Panc1 (cell line): ENCODE results near the gene DISP1. TPM values are rescaled to one million over a fixed set of nuclear protein-coding genes. Genes with fewer than 3 reads are reported as not detected.
A peak's percentile ranks its signal among the peaks of the same experiment; 100 is the strongest.

Source experiments
- ATAC-seq: fragments of 200-7000 bp; cut with Tn5 transposase; 2 replicates; pipeline ENCODE4 v1.9.1; 2020; ENCODE audit warnings: mild to moderate bottlenecking, moderate library complexity
- BruUV-seq: library from RNA; stranded (reverse); fragments of 400-500 nt; replicated peaks from 2 replicates; lab custom pipeline; 2021; lab: Mats Ljungman, UMichigan
- CTCF ChIA-PET: fragments of 300-600 bp; sonication (Branson Sonifier 250); formaldehyde crosslinking; loops from one replicate; lab custom pipeline; 2022; ENCODE audit warnings: antibody characterized with exemption; lab: Charles Lee
- POLR2A ChIA-PET: fragments of 300-600 bp; sonication (Branson Sonifier 250); formaldehyde crosslinking; loops from one replicate; lab custom pipeline; 2022; ENCODE audit warnings: antibody characterized with exemption; lab: Charles Lee
- DNase-seq: peaks from one replicate; pipeline ENCODE4 v3.0.0-alpha.2; 2010; ENCODE audit warnings: low read depth, low spot score
- H3K27ac ChIP-seq: 2 replicates; pipeline ENCODE4 v1.5.1; 2011; ENCODE audit warnings: mild to moderate bottlenecking, low read length, inconsistent platforms
- H3K27me3 ChIP-seq: fragments of 200-500 bp; sonication (Bioruptor generic); 2 replicates; pipeline ENCODE4 v1.6.0; 2014; ENCODE audit warnings: low read length, inconsistent platforms; ENCODE audit not compliant: control insufficient read depth, insufficient read depth
- H3K36me3 ChIP-seq: fragments of 200-500 bp; sonication (Bioruptor generic); 2 replicates; pipeline ENCODE4 v1.5.1; 2014; ENCODE audit warnings: inconsistent platforms, mild to moderate bottlenecking, low read length, moderate library complexity; ENCODE audit not compliant: control insufficient read depth, insufficient read depth
- H3K4me1 ChIP-seq: 2 replicates; pipeline ENCODE4 v1.5.1; 2011; ENCODE audit warnings: inconsistent platforms, mild to moderate bottlenecking, low read length, moderate library complexity; ENCODE audit not compliant: control insufficient read depth, insufficient read depth
- H3K4me3 ChIP-seq, 2 experiments: 2 replicates each; pipeline ENCODE4 v1.5.1; 2011 to 2012; ENCODE audit warnings: low read depth in 2 of 2, low read length in 2 of 2, mild to moderate bottlenecking in 2 of 2, inconsistent platforms in 1 of 2, moderate library complexity in 1 of 2
- H3K9me3 ChIP-seq: fragments of 200-500 bp; sonication (Bioruptor generic); 2 replicates; pipeline ENCODE4 v1.5.1; 2014; ENCODE audit warnings: low read depth, mild to moderate bottlenecking, inconsistent platforms, low read length, moderate library complexity; ENCODE audit not compliant: control insufficient read depth, insufficient read depth
- POLR2AphosphoS5 ChIP-seq: IDR thresholded peaks from 2 replicates; pipeline ENCODE4 v1.6.1; 2012; ENCODE audit warnings: mild to moderate bottlenecking, low read depth, low read length, moderate library complexity
- SIN3A ChIP-seq: IDR thresholded peaks from 2 replicates; pipeline ENCODE4 v1.6.1; 2012; ENCODE audit warnings: low read depth, mild to moderate bottlenecking, low read length, moderate library complexity, borderline replicate concordance; ENCODE audit not compliant: insufficient read depth
- TCF7L2 ChIP-seq: IDR thresholded peaks from 2 replicates; pipeline ENCODE4 v1.6.1; 2011; ENCODE audit warnings: mild to moderate bottlenecking, low read depth, low read length, inconsistent platforms
- in situ Hi-C: cut with HindIII; loops from 2 replicates; pipeline ENCODE4 v1.10.0; 2016; ENCODE audit warnings: low sequenced_read_pairs, low pct_unique_long_range_greater_than_20kb
- intact Hi-C: fragments of 100-400 bp; cut with micrococcal nuclease; formaldehyde crosslinking; loops from one replicate; pipeline ENCODE4 v1.10.0; 2022; ENCODE audit not compliant: unreplicated experiment
- total RNA-seq: library from RNA; stranded (reverse); gene quantifications from one replicate; pipeline ENCODE4 v1.2.1, GENCODE V29; 2021; ENCODE audit not compliant: unreplicated experiment
- TF ChIP-seq, protein P1 (sequence below): fragments of 450-650 bp; IDR thresholded peaks from 2 replicates; pipeline ENCODE4 v1.5.1; 2017; ENCODE audit warnings: mild to moderate bottlenecking
- TF ChIP-seq, protein P2 (sequence below), 2 experiments: IDR thresholded peaks; 2 replicates each; pipeline ENCODE4 v1.6.1; 2011 to 2012; ENCODE audit warnings: low read depth in 2 of 2, control low read depth in 1 of 2, low read length in 1 of 2, mild to moderate bottlenecking in 1 of 2, moderate library complexity in 1 of 2; ENCODE audit not compliant: insufficient read depth in 1 of 2

DISP1 gene
- total RNA-seq, 1 experiment from 2014 or later, result 4.2 TPM

DNA sequence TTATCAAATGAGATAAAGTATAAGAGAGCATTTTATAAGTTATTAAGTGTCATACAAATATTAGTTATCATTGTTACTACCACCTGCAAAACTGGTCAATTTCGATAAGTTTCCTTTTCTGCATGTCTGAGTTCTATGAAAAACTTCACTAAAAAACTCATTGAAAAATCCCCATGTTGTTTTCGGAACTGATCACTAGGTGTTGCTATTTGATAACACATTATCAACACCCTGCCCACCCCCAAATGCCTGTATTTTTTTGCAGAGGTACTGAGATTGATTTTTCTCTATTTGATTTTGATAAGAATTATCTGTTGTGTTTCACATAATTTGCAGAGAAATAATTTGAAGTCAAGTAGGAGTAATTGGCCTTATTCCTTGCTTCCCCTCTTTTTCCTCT is 22.1 kb upstream of the DISP1 start:
- CTCF ChIA-PET, result interaction anchor here (1.1 kb wide), 1 partner anchor 331 kb away, joined by 4 read pairs; no protein-coding TSS in a partner anchor
- ATAC-seq, result no peak

DNA sequence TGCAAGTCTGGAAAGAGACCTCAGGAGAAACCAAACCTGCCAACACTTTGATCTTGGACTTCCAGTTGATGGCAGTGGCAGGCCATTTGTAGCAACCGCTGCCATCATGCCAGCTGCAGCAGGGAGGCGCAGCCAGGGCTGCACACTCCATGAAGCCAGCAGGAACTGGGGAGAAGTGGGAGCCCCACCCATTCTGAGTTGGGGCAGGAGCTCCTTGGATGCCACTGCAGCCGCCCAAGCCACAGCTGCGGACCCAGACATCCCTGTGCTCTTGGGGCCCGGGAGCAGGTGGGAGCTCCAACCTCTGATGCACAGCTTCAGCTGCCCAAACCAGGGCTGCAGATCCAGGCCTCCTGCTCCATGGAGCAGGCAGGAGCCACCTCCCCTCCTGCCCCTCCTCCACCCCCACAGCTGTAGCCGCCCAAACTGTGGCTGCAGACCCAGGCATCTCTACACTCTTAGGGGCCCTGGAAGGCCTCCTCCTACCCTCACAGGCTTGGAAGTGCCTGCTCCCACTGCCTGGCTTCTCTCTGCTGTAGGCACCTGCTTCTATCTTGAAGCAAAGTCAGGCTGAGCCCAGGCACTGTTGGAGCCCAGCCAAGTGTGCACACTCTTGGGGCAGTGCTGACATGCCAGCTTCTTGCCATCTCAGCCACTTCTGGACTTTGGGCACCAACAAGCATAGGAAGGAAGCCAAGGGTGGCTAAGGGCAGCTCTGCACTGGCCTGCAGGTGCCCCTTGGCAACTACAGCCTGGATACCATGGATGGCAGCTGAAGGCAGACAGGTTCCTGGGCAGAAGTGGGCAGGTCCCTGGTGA is 20.0 kb upstream of the DISP1 start:
- POLR2A ChIA-PET, result interaction anchor here (0.5 to 0.6 kb wide), 2 partner anchors 291 to 1379 kb away, joined by 3 read pairs; no protein-coding TSS in a partner anchor
- ATAC-seq, result 0 out of 2 replicates have a peak, but pooled peaks have one; percentile 28

More for the DNA sequence above, 22.1 kb upstream of the DISP1 start:
- intact Hi-C loops (loop anchor here (1.0 kb wide), 1 partner anchor 289 kb away; no protein-coding TSS in a partner anchor), in situ Hi-C loops (no loop called here)
- Histone ChIP-seq H3K4me1 (no peaks in the 10 kb centered on the region), H3K36me3 (no peaks in the 10 kb centered on the region), H3K4me3 (no peak overlapping the region), H3K9me3 (no peaks in the 10 kb centered on the region), H3K27me3 (peaks cover 6% of the 10 kb centered on the region; the same call in 1 of the 2 replicates), H3K27ac (no peak overlapping the region)
- TF ChIP-seq, protein P1, sequence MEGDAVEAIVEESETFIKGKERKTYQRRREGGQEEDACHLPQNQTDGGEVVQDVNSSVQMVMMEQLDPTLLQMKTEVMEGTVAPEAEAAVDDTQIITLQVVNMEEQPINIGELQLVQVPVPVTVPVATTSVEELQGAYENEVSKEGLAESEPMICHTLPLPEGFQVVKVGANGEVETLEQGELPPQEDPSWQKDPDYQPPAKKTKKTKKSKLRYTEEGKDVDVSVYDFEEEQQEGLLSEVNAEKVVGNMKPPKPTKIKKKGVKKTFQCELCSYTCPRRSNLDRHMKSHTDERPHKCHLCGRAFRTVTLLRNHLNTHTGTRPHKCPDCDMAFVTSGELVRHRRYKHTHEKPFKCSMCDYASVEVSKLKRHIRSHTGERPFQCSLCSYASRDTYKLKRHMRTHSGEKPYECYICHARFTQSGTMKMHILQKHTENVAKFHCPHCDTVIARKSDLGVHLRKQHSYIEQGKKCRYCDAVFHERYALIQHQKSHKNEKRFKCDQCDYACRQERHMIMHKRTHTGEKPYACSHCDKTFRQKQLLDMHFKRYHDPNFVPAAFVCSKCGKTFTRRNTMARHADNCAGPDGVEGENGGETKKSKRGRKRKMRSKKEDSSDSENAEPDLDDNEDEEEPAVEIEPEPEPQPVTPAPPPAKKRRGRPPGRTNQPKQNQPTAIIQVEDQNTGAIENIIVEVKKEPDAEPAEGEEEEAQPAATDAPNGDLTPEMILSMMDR, result peak; percentile 64; the same call in 1 of the 2 replicates
- TF ChIP-seq, protein P2, sequence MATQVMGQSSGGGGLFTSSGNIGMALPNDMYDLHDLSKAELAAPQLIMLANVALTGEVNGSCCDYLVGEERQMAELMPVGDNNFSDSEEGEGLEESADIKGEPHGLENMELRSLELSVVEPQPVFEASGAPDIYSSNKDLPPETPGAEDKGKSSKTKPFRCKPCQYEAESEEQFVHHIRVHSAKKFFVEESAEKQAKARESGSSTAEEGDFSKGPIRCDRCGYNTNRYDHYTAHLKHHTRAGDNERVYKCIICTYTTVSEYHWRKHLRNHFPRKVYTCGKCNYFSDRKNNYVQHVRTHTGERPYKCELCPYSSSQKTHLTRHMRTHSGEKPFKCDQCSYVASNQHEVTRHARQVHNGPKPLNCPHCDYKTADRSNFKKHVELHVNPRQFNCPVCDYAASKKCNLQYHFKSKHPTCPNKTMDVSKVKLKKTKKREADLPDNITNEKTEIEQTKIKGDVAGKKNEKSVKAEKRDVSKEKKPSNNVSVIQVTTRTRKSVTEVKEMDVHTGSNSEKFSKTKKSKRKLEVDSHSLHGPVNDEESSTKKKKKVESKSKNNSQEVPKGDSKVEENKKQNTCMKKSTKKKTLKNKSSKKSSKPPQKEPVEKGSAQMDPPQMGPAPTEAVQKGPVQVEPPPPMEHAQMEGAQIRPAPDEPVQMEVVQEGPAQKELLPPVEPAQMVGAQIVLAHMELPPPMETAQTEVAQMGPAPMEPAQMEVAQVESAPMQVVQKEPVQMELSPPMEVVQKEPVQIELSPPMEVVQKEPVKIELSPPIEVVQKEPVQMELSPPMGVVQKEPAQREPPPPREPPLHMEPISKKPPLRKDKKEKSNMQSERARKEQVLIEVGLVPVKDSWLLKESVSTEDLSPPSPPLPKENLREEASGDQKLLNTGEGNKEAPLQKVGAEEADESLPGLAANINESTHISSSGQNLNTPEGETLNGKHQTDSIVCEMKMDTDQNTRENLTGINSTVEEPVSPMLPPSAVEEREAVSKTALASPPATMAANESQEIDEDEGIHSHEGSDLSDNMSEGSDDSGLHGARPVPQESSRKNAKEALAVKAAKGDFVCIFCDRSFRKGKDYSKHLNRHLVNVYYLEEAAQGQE (IDR thresholded peaks at IDR 0.05; ENCODE audit: insufficient read depth in 1 of 2, low read depth in 2 of 2, low read length in 1 of 2), result no peak
- no peak for DNase-seq
- BruUV-seq, result no TSS peak
- POLR2A ChIA-PET, result no interaction called here

More for the DNA sequence above, 20.0 kb upstream of the DISP1 start:
- H3K36me3 ChIP-seq, result no peaks in the 10 kb centered on the region
- H3K4me1 ChIP-seq, result no peaks in the 10 kb centered on the region
- BruUV-seq, result no TSS peak
- in situ Hi-C loops, result no loop called here
- intact Hi-C loops, result no loop called here
- DNase-seq, result no peak
- no peak overlapping the region for H3K27ac ChIP-seq
- CTCF ChIA-PET, result interaction anchor here (1.0 kb wide), 1 partner anchor 335 kb away, joined by 3 read pairs; no protein-coding TSS in a partner anchor
- H3K9me3 ChIP-seq, result no peaks in the 10 kb centered on the region
- peaks cover 6% of the 10 kb centered on the region; the same call in 1 of the 2 replicates for H3K27me3 ChIP-seq
- TF ChIP-seq, protein P1, result peak; percentile 42; the same call in 1 of the 2 replicates
- TF ChIP-seq SIN3A (no peak), TCF7L2 (peak; percentile 65; the same call in 1 of the 2 replicates), POLR2AphosphoS5 (no peak)
- TF ChIP-seq, protein P2 (IDR thresholded peaks at IDR 0.05; ENCODE audit: insufficient read depth in 1 of 2, low read depth in 2 of 2, low read length in 1 of 2), result no peak
- no peak overlapping the region for H3K4me3 ChIP-seq
